NT2/D1 (cell line): ENCODE data around the gene ENTPD7.
A peak's percentile ranks its signal among the peaks of the same experiment; 100 is the strongest.

Experiments used
- DNase-seq: peaks from one replicate; pipeline ENCODE4 v3.0.0-alpha.2; 2011; ENCODE audit warnings: low read depth, low spot score
- H3K27me3 ChIP-seq: 2 replicates; pipeline ENCODE4 v1.6.0; 2011; ENCODE audit warnings: mild to moderate bottlenecking; ENCODE audit not compliant: insufficient read length, insufficient read depth
- H3K36me3 ChIP-seq: 2 replicates; pipeline ENCODE4 v1.6.1; 2011; ENCODE audit warnings: mild to moderate bottlenecking, low read length, mixed read lengths; ENCODE audit not compliant: insufficient read depth, insufficient read length
- H3K4me1 ChIP-seq: 2 replicates; pipeline ENCODE4 v1.5.1; 2011; ENCODE audit not compliant: insufficient read depth, insufficient read length
- H3K4me3 ChIP-seq: 2 replicates; pipeline ENCODE4 v1.5.1; 2011; ENCODE audit warnings: low read depth; ENCODE audit not compliant: insufficient read length
- H3K9ac ChIP-seq: 2 replicates; pipeline ENCODE4 v1.6.0; 2011; ENCODE audit warnings: low read depth; ENCODE audit not compliant: insufficient read length
- H3K9me3 ChIP-seq: 2 replicates; pipeline ENCODE4 v1.5.1; 2011; ENCODE audit warnings: mild to moderate bottlenecking, low read length; ENCODE audit not compliant: insufficient read depth
- SUZ12 ChIP-seq: IDR thresholded peaks from 2 replicates; pipeline ENCODE4 v1.6.1; 2011; ENCODE audit not compliant: insufficient read length, insufficient read depth; ENCODE audit errors: extremely low read depth
- YY1 ChIP-seq: IDR thresholded peaks from 2 replicates; pipeline ENCODE4 v1.6.1; 2011; ENCODE audit not compliant: insufficient read length, insufficient read depth
- ZNF274 ChIP-seq: IDR thresholded peaks from 2 replicates; pipeline ENCODE4 v1.6.1; 2011; ENCODE audit warnings: mild to moderate bottlenecking, low read depth, low read length

ENTPD7 gene

DNA sequence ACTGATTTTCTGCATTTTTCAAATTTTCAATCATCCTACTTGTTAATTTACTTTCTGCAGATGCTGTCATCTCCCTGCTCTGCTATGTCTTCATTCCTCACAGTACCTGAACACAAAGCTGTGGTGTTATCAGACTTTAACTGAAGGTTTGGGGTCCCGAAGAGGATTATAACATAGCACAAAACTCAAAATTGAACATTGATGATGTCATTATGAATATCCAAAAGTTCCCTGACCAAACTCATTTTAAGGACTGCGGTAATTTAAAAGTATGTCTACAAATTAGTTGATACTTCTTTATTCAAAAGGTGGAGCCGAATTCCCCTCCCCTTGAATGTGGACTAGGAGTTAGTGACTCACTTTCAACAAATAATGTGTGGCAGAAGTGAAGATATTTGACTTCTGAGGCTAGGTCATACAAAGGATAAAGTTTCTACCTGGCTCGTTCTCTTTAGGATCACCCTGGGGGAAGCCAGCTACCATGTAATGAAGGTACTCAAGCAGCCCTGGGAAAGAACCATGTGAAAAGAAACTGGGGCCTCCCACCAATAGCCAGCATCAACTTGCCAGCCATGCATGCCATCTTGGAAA lies 6.4 kb upstream of the ENTPD7 start:
- H3K9me3 ChIP-seq: no peaks in the 10 kb centered on the region
- no peaks in the 10 kb centered on the region for H3K4me1 ChIP-seq
- no peak overlapping the region for H3K9ac ChIP-seq
- H3K27me3 ChIP-seq: peaks cover 6% of the 10 kb centered on the region
- no peak for TF ChIP-seq ZNF274
- no peak for TF ChIP-seq YY1
- TF ChIP-seq SUZ12: no peak
- H3K36me3 ChIP-seq: no peaks in the 10 kb centered on the region
- no peak for DNase-seq
- H3K4me3 ChIP-seq: no peak overlapping the region

DNA sequence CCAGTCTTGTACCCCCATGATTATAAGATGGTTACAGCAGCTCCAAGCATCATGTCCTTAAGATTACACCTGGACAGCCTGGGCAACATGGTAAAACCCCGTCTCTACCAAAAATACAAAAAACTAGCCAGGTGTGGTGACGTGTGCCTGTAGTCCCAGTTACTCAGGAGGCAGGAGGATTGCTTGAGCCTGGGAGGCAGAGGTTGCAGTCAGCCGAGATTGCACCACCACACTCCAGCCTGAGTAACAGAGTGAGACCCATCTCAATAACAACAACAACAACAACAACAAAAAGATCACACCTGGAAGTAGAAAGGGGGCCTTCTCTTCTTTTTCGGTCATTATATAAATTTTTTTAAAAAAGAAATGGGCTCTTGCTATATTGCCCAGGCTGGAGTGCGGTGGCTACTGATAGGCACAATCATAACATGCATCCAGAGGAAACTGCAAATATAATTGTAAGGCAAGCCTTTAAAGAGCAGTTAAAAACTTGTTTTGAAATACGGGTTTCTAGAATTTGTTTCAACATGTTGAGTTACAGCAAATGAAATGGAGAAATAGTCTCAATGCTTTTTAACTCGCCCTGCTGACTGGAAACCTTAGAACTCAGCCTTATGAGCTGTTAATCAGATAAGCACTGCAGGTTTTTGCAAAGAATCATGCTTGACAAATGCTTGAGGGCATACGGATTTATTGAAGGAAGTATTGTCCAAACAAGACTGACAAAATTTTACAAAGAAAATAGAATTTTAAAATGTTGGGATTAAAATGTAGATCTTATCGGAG lies 4.7 kb upstream of the ENTPD7 start:
- H3K36me3 ChIP-seq: no peaks in the 10 kb centered on the region
- no peak overlapping the region for H3K9ac ChIP-seq
- peaks cover 17% of the 10 kb centered on the region for H3K27me3 ChIP-seq
- no peaks in the 10 kb centered on the region for H3K4me1 ChIP-seq
- TF ChIP-seq ZNF274 (no peak), SUZ12 (no peak), YY1 (no peak)
- no peaks in the 10 kb centered on the region for H3K9me3 ChIP-seq
- no peak overlapping the region for H3K4me3 ChIP-seq
- no peak for DNase-seq

DNA sequence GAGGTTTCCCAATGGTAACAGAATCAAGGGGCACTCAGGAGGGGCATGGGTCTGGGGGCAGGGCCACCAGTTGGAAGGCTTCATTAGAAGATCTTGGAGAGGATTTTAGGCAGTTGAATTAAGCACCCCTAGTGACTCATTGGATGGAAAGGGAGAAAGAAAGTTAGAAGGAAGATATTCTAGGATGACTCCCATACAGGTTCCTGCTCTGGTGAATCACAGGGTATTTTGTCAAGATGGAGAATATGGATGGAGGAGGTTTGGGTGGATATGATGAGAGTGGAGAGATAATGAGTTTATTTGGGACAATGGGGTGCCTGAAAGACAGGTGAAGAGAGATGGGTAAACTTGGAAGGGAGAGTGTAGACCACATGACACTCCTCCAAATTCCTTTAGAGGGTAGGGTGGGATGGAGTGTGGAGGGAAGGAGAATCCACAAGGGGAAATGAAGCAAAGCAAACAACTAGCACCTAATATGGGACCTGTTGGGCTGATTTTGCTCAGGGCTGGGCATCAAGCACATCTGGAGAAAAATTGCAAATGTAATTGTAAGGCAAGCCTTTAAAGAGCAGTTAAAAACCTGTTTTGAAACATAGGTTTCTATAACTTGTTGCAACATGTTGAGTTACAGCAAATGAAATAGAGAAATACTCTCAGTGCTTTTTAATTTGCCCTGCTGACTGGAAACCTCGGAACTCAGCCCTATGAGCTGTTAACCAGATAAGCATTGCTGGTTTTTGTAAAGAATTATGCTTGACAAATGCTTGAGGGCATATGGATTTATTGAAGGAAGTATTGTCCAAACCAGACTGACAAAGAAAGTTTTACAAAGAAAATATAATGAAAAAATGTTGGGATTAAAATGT lies 2.9 kb upstream of the ENTPD7 start:
- TF ChIP-seq YY1: no peak
- TF ChIP-seq ZNF274: no peak
- no peak for TF ChIP-seq SUZ12
- Histone ChIP-seq H3K9me3 (no peaks in the 10 kb centered on the region), H3K9ac (no peak overlapping the region), H3K4me3 (no peak overlapping the region), H3K27me3 (peaks cover 17% of the 10 kb centered on the region), H3K36me3 (no peaks in the 10 kb centered on the region), H3K4me1 (no peaks in the 10 kb centered on the region)
- no peak for DNase-seq

DNA sequence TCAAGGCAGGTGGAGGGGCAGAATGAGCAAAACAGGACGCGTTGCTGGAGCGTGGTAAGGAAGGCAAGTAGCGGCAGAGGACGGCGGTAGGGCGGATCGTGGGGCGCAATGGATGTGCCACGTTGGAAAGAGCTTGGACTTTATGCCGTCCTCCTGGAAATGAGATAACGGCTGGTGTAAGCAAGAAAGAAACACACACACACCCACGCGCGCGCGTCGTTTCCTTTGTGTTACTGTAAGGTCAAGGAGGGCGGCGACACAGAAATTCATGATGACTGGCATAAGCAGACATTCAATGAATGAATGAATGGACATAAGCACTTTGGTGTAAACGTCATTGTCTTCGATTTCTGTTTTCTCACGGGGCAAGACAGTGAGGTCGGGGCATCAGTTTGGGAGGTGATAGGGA lies 683 bp upstream of the ENTPD7 start:
- H3K9ac ChIP-seq: peak overlapping the region; percentile 83
- H3K9me3 ChIP-seq: no peaks in the 10 kb centered on the region
- peaks cover 17% of the 10 kb centered on the region for H3K27me3 ChIP-seq
- peak overlapping the region; percentile 88 for H3K4me3 ChIP-seq
- DNase-seq: no peak
- TF ChIP-seq SUZ12 (no peak), ZNF274 (no peak), YY1 (no peak)
- no peaks in the 10 kb centered on the region for H3K4me1 ChIP-seq
- peaks cover 10% of the 10 kb centered on the region for H3K36me3 ChIP-seq

DNA sequence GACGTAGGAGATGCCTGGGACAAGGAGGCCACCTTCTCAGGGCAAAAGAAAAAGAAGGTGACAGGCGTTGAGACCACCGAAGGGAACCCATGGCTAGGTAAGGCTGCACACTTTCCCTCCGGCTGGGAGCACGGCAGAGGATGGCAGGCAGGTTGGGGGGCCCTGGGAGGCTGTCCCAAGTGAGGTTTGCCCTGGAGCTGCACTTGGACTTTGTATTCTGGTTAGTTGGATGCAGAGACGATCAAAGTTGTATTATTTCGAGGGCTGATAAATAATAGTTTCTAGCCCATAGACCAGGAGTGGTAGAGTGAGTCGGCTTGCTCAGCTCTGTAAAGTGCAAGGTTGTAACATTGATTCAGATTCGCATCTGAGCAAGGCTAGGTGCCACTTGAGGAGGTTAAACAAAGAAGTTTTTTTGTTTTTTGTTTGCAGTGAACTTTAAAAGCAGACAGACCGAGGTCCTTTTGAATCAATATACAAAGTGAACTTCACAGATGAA lies 608 bp downstream of the ENTPD7 start:
- TF ChIP-seq ZNF274 (no peak), SUZ12 (no peak), YY1 (no peak)
- peak overlapping the region; percentile 88 for H3K4me3 ChIP-seq
- no peak for DNase-seq
- peaks cover 15% of the 10 kb centered on the region for H3K36me3 ChIP-seq
- H3K27me3 ChIP-seq: peaks cover 17% of the 10 kb centered on the region
- H3K9me3 ChIP-seq: no peaks in the 10 kb centered on the region
- H3K4me1 ChIP-seq: no peaks in the 10 kb centered on the region
- peak overlapping the region; percentile 93 for H3K9ac ChIP-seq

DNA sequence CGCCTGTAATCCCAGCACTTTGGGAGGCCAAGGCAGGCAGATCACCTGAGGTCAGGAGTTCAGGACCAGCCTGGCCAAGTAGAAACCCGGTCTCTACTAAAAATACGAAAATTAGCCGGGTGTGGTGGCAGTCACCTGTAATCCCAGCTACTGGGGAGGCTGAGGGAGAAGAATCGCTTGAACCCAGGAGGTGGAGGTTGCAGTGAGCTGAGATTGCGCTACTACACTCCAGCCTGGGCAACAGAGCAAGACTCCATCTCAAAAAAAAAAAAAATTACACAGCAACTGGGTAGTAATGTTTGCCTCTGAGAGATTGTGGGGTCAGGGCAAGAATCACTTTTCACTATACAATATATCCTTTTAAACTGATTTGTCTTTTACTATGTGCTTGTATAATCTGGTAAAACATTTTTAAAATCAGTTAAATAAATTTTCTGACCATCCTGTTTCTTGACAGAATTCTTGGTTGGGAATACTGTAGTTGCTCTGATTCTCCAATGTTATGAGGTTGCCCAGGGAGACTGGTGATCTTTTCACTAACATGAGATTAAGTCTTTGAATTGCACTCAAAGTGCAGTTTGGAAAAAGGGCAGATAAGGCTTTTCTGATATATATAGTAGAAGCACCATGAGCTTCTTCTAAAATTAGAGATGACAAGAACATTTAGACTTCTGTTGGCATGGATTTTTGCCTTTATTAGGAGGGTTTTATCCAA lies 1.5 kb downstream of the ENTPD7 start:
- H3K9ac ChIP-seq: no peak overlapping the region
- TF ChIP-seq ZNF274 (no peak), SUZ12 (no peak), YY1 (no peak)

DNA sequence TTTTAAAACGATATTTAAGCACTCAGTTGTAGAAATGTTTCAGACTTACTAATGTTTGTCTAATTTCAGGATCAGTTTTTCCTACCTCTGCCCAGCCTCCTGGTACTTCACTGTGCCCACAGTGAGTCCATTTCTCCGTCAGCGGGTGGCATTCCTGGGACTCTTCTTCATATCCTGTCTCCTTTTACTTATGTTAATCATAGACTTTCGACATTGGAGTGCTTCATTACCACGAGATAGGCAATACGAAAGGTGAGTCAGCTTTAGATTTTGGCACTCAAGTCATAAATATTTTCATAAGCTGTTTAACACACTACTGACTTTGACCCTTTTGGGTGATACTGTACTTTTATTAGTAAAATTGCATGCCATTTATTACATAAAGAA lies 2.1 kb downstream of the ENTPD7 start:
- peaks cover 17% of the 10 kb centered on the region for H3K27me3 ChIP-seq
- H3K4me3 ChIP-seq: no peak overlapping the region
- no peaks in the 10 kb centered on the region for H3K9me3 ChIP-seq
- H3K4me1 ChIP-seq: no peaks in the 10 kb centered on the region
- peaks cover 18% of the 10 kb centered on the region for H3K36me3 ChIP-seq
- TF ChIP-seq YY1 (no peak), SUZ12 (no peak), ZNF274 (no peak)
- H3K9ac ChIP-seq: no peak overlapping the region
- no peak for DNase-seq

More for the DNA sequence above, 1.5 kb downstream of the ENTPD7 start:
- H3K27me3 ChIP-seq: peaks cover 17% of the 10 kb centered on the region
- H3K9me3 ChIP-seq: no peaks in the 10 kb centered on the region
- H3K4me3 ChIP-seq: no peak overlapping the region
- no peak for DNase-seq
- H3K4me1 ChIP-seq: no peaks in the 10 kb centered on the region
- peaks cover 16% of the 10 kb centered on the region for H3K36me3 ChIP-seq
